Gastroesophageal sphincter (tissue), 4 donors: ENCODE results near the gene TAF8. TPM values are rescaled to one million over a fixed set of nuclear protein-coding genes. Genes with fewer than 3 reads are reported as not detected.

Source experiments
- ATAC-seq: fragments of 150-250 bp; one replicate; pipeline ENCODE4 v1.9.1; 2016; ENCODE audit warnings: mild to moderate bottlenecking, moderate library complexity
- H3K27ac ChIP-seq, 4 donors: fragments of 200-600 bp; sonication (generic) in 3 of 4; 1 replicate in 3 of 4; 2 replicates in 1 of 4; pipeline ENCODE4 v1.5.1; 2016 to 2019
- H3K27me3 ChIP-seq: fragments of 200-600 bp; sonication (generic); one replicate; pipeline ENCODE4 v1.5.1; 2019
- H3K36me3 ChIP-seq, 2 donors: fragments of 200-600 bp; sonication (generic); one replicate each; pipeline ENCODE4 v1.5.1; 2019; ENCODE audit warnings: control low read depth in 1 of 2
- H3K4me1 ChIP-seq, 3 donors: fragments of 200-600 bp; sonication (generic); 1 replicate in 2 of 3; 2 replicates in 1 of 3; pipeline ENCODE4 v1.5.1; 2016 to 2019; ENCODE audit warnings: control low read depth in 2 of 3
- H3K4me3 ChIP-seq, 2 donors: fragments of 200-600 bp; sonication (generic); one replicate each; pipeline ENCODE4 v1.5.1; 2019; ENCODE audit warnings: mild to moderate bottlenecking in 1 of 2, moderate library complexity in 1 of 2
- H3K9me3 ChIP-seq, 3 donors: fragments of 200-600 bp; sonication (generic); one replicate each; pipeline ENCODE4 v1.5.1; 2017 to 2019; ENCODE audit warnings: control low read depth in 2 of 3
- CTCF ChIP-seq, 4 experiments: fragments of 200-600 bp in 2 of 4; fragments of 450-650 bp in 2 of 4; sonication (generic) in 1 of 4; IDR thresholded peaks; one replicate each; pipeline ENCODE4 v1.5.1; 2017 to 2019; ENCODE audit warnings: antibody characterized with exemption in 4 of 4, mild to moderate bottlenecking in 2 of 4, moderate library complexity in 2 of 4
- EP300 ChIP-seq: sonication (generic); formaldehyde crosslinking; IDR thresholded peaks from one replicate; pipeline ENCODE4 v1.6.1; 2017; ENCODE audit warnings: antibody characterized with exemption, mild to moderate bottlenecking
- POLR2A ChIP-seq, 2 donors: fragments of 450-650 bp; IDR thresholded peaks; one replicate each; pipeline ENCODE4 v1.6.1; 2017; ENCODE audit warnings: antibody characterized with exemption in 2 of 2, mild to moderate bottlenecking in 2 of 2, moderate library complexity in 1 of 2
- POLR2AphosphoS5 ChIP-seq: sonication (generic); formaldehyde crosslinking; IDR thresholded peaks from one replicate; pipeline ENCODE4 v1.6.1; 2017; ENCODE audit warnings: antibody characterized with exemption
- WGBS, 2 donors: methylation state at CpG; one replicate each; pipeline ENCODE4 v1.1.5; 2018; ENCODE audit warnings: low coverage in 1 of 2; 5-methylcytosine and 5-hydroxymethylcytosine counted together
- small RNA-seq, 4 donors: library from RNA; depleted of rRNA; stranded (forward); fragments of <200 nt; gene quantifications; one replicate each; pipeline ENCODE3, GENCODE V24; 2016
- total RNA-seq, 4 donors: library from RNA; depleted of rRNA; stranded (reverse); fragments of >200 nt; gene quantifications; one replicate each; pipeline ENCODE4 v1.1.0, GENCODE V29; 2016

The TAF8 gene
- total RNA-seq, 4 donors from 2014 or later: 16.8 to 33.6 (median 24.2) TPM

GRCh38 chr6:42136508-42137193 is 86.3 kb downstream of the TAF8 start:
- TF ChIP-seq EP300 (no peak), POLR2A (IDR thresholded peaks at IDR 0.05) (no peak), POLR2AphosphoS5 (no peak), CTCF (IDR thresholded peaks at IDR 0.05) (no peak)
- no peaks in the 10 kb centered on the region for H3K9me3 ChIP-seq

More at GRCh38 chr6:42136508-42137193, 86.3 kb downstream of the TAF8 start:
- no peaks in the 10 kb centered on the region for H3K36me3 ChIP-seq
- peaks cover 10% of the 10 kb centered on the region for H3K27me3 ChIP-seq
- H3K4me1 ChIP-seq: peaks cover 0 to under 1% (median 0%) of the 10 kb centered on the region in 3 donors
- ATAC-seq: no peak
- H3K4me3 ChIP-seq: no peak overlapping the region
- 58 to 63% methylated on average over 5 to 9 of the region's 14 CpGs for WGBS, 2 donors
- H3K27ac ChIP-seq: no peak overlapping the region

Small RNA genes within 50 kb of the gene (small RNA-seq; reads per million reads assigned to genes)
- 0 reads per million in 4 donors for gene RNU6-761P

Other genes starting within 250 kb of the TAF8 start
- gene USP49, start 155.1 kb upstream of the TAF8 start, total RNA-seq: 1 to 10 TPM in 3 of 4 donors, under 1 TPM in 1; 0.69 to 5.4 (median 2.0) TPM
- gene MED20, start 129.4 kb upstream of the TAF8 start, total RNA-seq: 10 to 100 TPM; 15.7 to 18.7 (median 17.0) TPM
- gene BYSL, start 129.0 kb upstream of the TAF8 start, total RNA-seq: 10 to 100 TPM in 1 of 4 donors, 1 to 10 TPM in 3; 7.2 to 10.3 (median 8.3) TPM
- 100 to 1,000 TPM; 103 to 212 (median 145) TPM for gene CCND3, start 108.7 kb upstream of the TAF8 start, total RNA-seq
- gene C6orf132, start 92.1 kb downstream of the TAF8 start, total RNA-seq: 10 to 100 TPM in 1 of 4 donors, 1 to 10 TPM in 2, under 1 TPM in 1; 0.93 to 12.1 (median 1.4) TPM
- under 1 TPM in 1 of 4 donors, not detected in 3; 0.46 TPM for gene GUCA1A, start 122.8 kb downstream of the TAF8 start, total RNA-seq
- 1 to 10 TPM in 1 of 4 donors, under 1 TPM in 2, not detected in 1; 0.62 to 1.8 (median 0.81) TPM for gene GUCA1B, start 144.4 kb downstream of the TAF8 start, total RNA-seq
- gene MRPS10, start 167.3 kb downstream of the TAF8 start, total RNA-seq: 10 to 100 TPM; 29.2 to 45.1 (median 34.8) TPM